GM23338 (cell line): ENCODE data around the gene PAX3. TPM values are rescaled to one million over a fixed set of nuclear protein-coding genes. Genes with fewer than 3 reads are reported as not detected.

Source experiments
- ETS1 ChIP-seq: IDR thresholded peaks from 2 replicates; pipeline ENCODE4 v1.6.1; 2016; ENCODE audit warnings: antibody characterized with exemption
- EZH2 ChIP-seq: fragments of 200-600 bp; sonication (generic); IDR thresholded peaks from one replicate; pipeline ENCODE4 v1.8.0; 2017; ENCODE audit warnings: antibody characterized with exemption, mild to moderate bottlenecking, low read depth; ENCODE audit not compliant: unreplicated experiment
- EZH2phosphoT487 ChIP-seq: fragments of 200-600 bp; sonication (generic); IDR thresholded peaks from one replicate; pipeline ENCODE4 v1.8.1; 2018; ENCODE audit warnings: antibody characterized with exemption; ENCODE audit not compliant: unreplicated experiment
- JUNB ChIP-seq: IDR thresholded peaks from one replicate; pipeline ENCODE4 v1.6.1; 2016; ENCODE audit warnings: antibody characterized with exemption; ENCODE audit not compliant: unreplicated experiment
- NANOG ChIP-seq: IDR thresholded peaks from 2 replicates; pipeline ENCODE4 v1.6.1; 2016; ENCODE audit warnings: antibody characterized with exemption, borderline replicate concordance
- POLR2AphosphoS5 ChIP-seq: IDR thresholded peaks from 2 replicates; pipeline ENCODE4 v1.6.1; 2016; ENCODE audit warnings: antibody characterized with exemption, low read depth
- REST ChIP-seq: IDR thresholded peaks from one replicate; pipeline ENCODE4 v1.6.1; 2018; ENCODE audit warnings: antibody characterized with exemption; ENCODE audit not compliant: unreplicated experiment
- STAT1 ChIP-seq: IDR thresholded peaks from one replicate; pipeline ENCODE4 v1.6.1; 2016; ENCODE audit warnings: antibody characterized with exemption; ENCODE audit not compliant: unreplicated experiment
- ZNF114 ChIP-seq: fragments of 250-450 bp; sonication (Bioruptor Pico); IDR thresholded peaks from 2 replicates; pipeline ENCODE4 v1.5.0; 2020; ENCODE audit warnings: mild to moderate bottlenecking, moderate library complexity
- ZNF331 ChIP-seq: fragments of 250-450 bp; sonication (Bioruptor Pico); IDR thresholded peaks from 2 replicates; pipeline ENCODE4 v1.5.0; 2020; ENCODE audit warnings: low read depth, mild to moderate bottlenecking, moderate library complexity
- polyA plus RNA-seq: library from polyadenylated mRNA; unstranded; fragments of >200 nt; fragmentation: Nextera tagmentation; extraction: Ambion mirVana; gene quantifications from 2 replicates; pipeline ENCODE4 v1.2.1, GENCODE V29; 2016
- total RNA-seq: library from RNA; depleted of rRNA; stranded (reverse); fragments of >200 nt; shearing (Covaris generic); gene quantifications from 2 replicates; pipeline ENCODE4 v1.2.3, GENCODE V29; 2014
- TF ChIP-seq, protein P1 (sequence below): fragments of 250-450 bp; sonication (Bioruptor Pico); IDR thresholded peaks from 2 replicates; pipeline ENCODE4 v1.5.0; 2020; ENCODE audit warnings: mild to moderate bottlenecking, moderate library complexity

PAX3 gene
- total and polyA plus RNA-seq, 2 experiments from 2014 or later, result not detected

GRCh38 chr2:222160125-222160524 lies 138.7 kb downstream of the PAX3 start (continued):
- TF ChIP-seq, protein P1, sequence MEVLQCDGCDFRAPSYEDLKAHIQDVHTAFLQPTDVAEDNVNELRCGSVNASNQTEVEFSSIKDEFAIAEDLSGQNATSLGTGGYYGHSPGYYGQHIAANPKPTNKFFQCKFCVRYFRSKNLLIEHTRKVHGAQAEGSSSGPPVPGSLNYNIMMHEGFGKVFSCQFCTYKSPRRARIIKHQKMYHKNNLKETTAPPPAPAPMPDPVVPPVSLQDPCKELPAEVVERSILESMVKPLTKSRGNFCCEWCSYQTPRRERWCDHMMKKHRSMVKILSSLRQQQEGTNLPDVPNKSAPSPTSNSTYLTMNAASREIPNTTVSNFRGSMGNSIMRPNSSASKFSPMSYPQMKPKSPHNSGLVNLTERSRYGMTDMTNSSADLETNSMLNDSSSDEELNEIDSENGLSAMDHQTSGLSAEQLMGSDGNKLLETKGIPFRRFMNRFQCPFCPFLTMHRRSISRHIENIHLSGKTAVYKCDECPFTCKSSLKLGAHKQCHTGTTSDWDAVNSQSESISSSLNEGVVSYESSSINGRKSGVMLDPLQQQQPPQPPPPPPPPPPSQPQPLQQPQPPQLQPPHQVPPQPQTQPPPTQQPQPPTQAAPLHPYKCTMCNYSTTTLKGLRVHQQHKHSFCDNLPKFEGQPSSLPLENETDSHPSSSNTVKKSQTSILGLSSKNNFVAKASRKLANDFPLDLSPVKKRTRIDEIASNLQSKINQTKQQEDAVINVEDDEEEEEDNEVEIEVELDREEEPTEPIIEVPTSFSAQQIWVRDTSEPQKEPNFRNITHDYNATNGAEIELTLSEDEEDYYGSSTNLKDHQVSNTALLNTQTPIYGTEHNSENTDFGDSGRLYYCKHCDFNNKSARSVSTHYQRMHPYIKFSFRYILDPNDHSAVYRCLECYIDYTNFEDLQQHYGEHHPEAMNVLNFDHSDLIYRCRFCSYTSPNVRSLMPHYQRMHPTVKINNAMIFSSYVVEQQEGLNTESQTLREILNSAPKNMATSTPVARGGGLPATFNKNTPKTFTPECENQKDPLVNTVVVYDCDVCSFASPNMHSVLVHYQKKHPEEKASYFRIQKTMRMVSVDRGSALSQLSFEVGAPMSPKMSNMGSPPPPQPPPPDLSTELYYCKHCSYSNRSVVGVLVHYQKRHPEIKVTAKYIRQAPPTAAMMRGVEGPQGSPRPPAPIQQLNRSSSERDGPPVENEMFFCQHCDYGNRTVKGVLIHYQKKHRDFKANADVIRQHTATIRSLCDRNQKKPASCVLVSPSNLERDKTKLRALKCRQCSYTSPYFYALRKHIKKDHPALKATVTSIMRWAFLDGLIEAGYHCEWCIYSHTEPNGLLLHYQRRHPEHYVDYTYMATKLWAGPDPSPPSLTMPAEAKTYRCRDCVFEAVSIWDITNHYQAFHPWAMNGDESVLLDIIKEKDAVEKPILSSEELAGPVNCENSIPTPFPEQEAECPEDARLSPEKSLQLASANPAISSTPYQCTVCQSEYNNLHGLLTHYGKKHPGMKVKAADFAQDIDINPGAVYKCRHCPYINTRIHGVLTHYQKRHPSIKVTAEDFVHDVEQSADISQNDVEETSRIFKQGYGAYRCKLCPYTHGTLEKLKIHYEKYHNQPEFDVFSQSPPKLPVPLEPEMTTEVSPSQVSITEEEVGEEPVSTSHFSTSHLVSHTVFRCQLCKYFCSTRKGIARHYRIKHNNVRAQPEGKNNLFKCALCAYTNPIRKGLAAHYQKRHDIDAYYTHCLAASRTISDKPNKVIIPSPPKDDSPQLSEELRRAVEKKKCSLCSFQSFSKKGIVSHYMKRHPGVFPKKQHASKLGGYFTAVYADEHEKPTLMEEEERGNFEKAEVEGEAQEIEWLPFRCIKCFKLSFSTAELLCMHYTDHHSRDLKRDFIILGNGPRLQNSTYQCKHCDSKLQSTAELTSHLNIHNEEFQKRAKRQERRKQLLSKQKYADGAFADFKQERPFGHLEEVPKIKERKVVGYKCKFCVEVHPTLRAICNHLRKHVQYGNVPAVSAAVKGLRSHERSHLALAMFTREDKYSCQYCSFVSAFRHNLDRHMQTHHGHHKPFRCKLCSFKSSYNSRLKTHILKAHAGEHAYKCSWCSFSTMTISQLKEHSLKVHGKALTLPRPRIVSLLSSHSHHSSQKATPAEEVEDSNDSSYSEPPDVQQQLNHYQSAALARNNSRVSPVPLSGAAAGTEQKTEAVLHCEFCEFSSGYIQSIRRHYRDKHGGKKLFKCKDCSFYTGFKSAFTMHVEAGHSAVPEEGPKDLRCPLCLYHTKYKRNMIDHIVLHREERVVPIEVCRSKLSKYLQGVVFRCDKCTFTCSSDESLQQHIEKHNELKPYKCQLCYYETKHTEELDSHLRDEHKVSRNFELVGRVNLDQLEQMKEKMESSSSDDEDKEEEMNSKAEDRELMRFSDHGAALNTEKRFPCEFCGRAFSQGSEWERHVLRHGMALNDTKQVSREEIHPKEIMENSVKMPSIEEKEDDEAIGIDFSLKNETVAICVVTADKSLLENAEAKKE (CRISPR knock-in tag), result no peak
- TF ChIP-seq EZH2 (no peak), POLR2AphosphoS5 (no peak), ZNF114 (CRISPR knock-in tag) (no peak), EZH2phosphoT487 (no peak), JUNB (no peak), ETS1 (no peak), STAT1 (no peak), ZNF331 (CRISPR knock-in tag) (no peak), NANOG (no peak), REST (no peak)
